Hepatocyte (in vitro differentiated cells): Measurements from ENCODE around the gene MSH5. TPM values are rescaled to one million over a fixed set of nuclear protein-coding genes. Genes with fewer than 3 reads are reported as not detected.
"Not testable (repeated sequence)": the region's sequence is repeated elsewhere in the genome, so short reads cannot be mapped to it uniquely, and the experiment has no call there.

Experiments
- DNase-seq: peaks from one replicate; pipeline ENCODE4 v3.0.0-alpha.2; 2016; ENCODE audit warnings: low spot score
- H2AFZ ChIP-seq: fragments of 200-600 bp; sonication (generic); 2 replicates; pipeline ENCODE4 v1.6.0; 2016; ENCODE audit warnings: antibody characterized with exemption, mild to moderate bottlenecking
- H3K27ac ChIP-seq: fragments of 200-600 bp; sonication (generic); 2 replicates; pipeline ENCODE4 v1.5.1; 2016; ENCODE audit warnings: mild to moderate bottlenecking
- H3K27me3 ChIP-seq: fragments of 200-600 bp; sonication (generic); 2 replicates; pipeline ENCODE4 v1.6.1; 2016
- H3K36me3 ChIP-seq: fragments of 200-600 bp; sonication (generic); replicated peaks from 2 replicates; pipeline ENCODE4 v1.5.1; 2016; ENCODE audit warnings: low read depth; ENCODE audit not compliant: insufficient read depth
- H3K4me1 ChIP-seq: fragments of 200-600 bp; sonication (generic); 2 replicates; pipeline ENCODE4 v1.5.1; 2016; ENCODE audit warnings: mild to moderate bottlenecking, moderate library complexity; ENCODE audit not compliant: insufficient read depth
- H3K4me2 ChIP-seq: fragments of 200-600 bp; sonication (generic); 2 replicates; pipeline ENCODE4 v1.6.0; 2016
- H3K4me3 ChIP-seq: fragments of 200-600 bp; sonication (generic); 2 replicates; pipeline ENCODE4 v1.5.1; 2016; ENCODE audit warnings: mild to moderate bottlenecking
- H3K79me2 ChIP-seq: fragments of 200-600 bp; sonication (generic); 2 replicates; pipeline ENCODE4 v1.6.0; 2017; ENCODE audit warnings: mild to moderate bottlenecking
- H3K9me2 ChIP-seq: fragments of 200-600 bp; sonication (generic); replicated peaks from 2 replicates; pipeline ENCODE4 v1.6.0; 2017; ENCODE audit warnings: mild to moderate bottlenecking; ENCODE audit not compliant: insufficient read depth
- H3K9me3 ChIP-seq: fragments of 200-600 bp; sonication (generic); 2 replicates; pipeline ENCODE4 v1.5.1; 2016; ENCODE audit warnings: low read depth, mild to moderate bottlenecking
- H4K20me1 ChIP-seq: fragments of 200-600 bp; sonication (generic); 2 replicates; pipeline ENCODE4 v1.6.0; 2016; ENCODE audit warnings: mild to moderate bottlenecking; ENCODE audit not compliant: insufficient read depth, poor library complexity, severe bottlenecking
- EZH2 ChIP-seq: fragments of 200-600 bp; sonication (generic); IDR thresholded peaks from 2 replicates; pipeline ENCODE4 v1.6.1; 2016; ENCODE audit warnings: antibody characterized with exemption, mild to moderate bottlenecking, borderline replicate concordance
- EZH2phosphoT487 ChIP-seq: fragments of 200-600 bp; sonication (generic); IDR thresholded peaks from one replicate; pipeline ENCODE4 v1.6.1; 2018; ENCODE audit warnings: antibody characterized with exemption, mild to moderate bottlenecking, low read depth, moderate library complexity; ENCODE audit not compliant: unreplicated experiment, severe bottlenecking
- WGBS: methylation state at CpG from one replicate; pipeline ENCODE4 v1.1.6; 2016; ENCODE audit warnings: low lambda C conversion rate; ENCODE audit errors: missing lambda C conversion rate; 5-methylcytosine and 5-hydroxymethylcytosine counted together
- polyA plus RNA-seq: library from polyadenylated mRNA; unstranded; fragments of >200 nt; fragmentation: Nextera tagmentation; extraction: Ambion mirVana; gene quantifications from 2 replicates; pipeline ENCODE4 v1.2.1, GENCODE V29; 2016
- total RNA-seq: library from RNA; depleted of rRNA; stranded (reverse); fragments of >200 nt; gene quantifications from 2 replicates; pipeline ENCODE4 v1.2.3, GENCODE V29; 2014
- TF ChIP-seq, protein P1 (sequence below): fragments of 200-600 bp; sonication (generic); IDR thresholded peaks from 2 replicates; pipeline ENCODE4 v1.5.1; 2016; ENCODE audit warnings: antibody characterized with exemption, mild to moderate bottlenecking; ENCODE audit not compliant: poor library complexity

The MSH5 gene
- total and polyA plus RNA-seq, 2 experiments from 2014 or later = 4.9 to 6.4 TPM

DNA sequence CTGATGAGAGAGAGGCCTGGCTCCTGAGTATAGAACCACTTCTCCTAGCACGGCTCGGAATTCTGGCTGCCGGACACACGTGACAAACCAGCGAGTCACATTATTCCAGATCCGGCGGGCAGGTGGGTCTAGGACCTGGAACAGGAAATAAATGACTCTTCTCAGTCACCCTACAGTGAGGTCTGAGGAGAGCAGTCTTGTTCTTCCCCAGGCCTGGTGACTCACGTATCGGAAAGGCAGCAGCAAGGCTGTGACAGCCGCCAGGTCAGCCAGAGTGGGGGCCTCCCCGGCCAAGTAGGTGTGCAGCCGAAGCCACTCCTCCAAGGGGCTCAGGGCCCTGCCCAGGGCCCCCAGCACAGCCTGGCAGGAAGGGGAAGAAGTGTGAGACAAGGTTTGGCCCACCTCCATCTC, 53.0 kb downstream of the MSH5 start:
- Histone ChIP-seq H3K4me3 (no peak overlapping the region), H3K9me3 (no peaks in the 10 kb centered on the region), H3K36me3 (no peaks in the 10 kb centered on the region), H3K27ac (no peak overlapping the region), H3K4me1 (peaks cover 11% of the 10 kb centered on the region), H4K20me1 (no peaks in the 10 kb centered on the region), H3K4me2 (no peak overlapping the region), H3K79me2 (peaks cover 36% of the 10 kb centered on the region), H3K27me3 (no peaks in the 10 kb centered on the region), H2AFZ (no peak overlapping the region), H3K9me2 (no peaks in the 10 kb centered on the region)
- 85% methylated on average over 12 of the region's 12 CpGs for WGBS
- DNase-seq = no peak
- TF ChIP-seq EZH2 (no peak), EZH2phosphoT487 (no peak)
- TF ChIP-seq, protein P1, sequence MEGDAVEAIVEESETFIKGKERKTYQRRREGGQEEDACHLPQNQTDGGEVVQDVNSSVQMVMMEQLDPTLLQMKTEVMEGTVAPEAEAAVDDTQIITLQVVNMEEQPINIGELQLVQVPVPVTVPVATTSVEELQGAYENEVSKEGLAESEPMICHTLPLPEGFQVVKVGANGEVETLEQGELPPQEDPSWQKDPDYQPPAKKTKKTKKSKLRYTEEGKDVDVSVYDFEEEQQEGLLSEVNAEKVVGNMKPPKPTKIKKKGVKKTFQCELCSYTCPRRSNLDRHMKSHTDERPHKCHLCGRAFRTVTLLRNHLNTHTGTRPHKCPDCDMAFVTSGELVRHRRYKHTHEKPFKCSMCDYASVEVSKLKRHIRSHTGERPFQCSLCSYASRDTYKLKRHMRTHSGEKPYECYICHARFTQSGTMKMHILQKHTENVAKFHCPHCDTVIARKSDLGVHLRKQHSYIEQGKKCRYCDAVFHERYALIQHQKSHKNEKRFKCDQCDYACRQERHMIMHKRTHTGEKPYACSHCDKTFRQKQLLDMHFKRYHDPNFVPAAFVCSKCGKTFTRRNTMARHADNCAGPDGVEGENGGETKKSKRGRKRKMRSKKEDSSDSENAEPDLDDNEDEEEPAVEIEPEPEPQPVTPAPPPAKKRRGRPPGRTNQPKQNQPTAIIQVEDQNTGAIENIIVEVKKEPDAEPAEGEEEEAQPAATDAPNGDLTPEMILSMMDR = no peak

DNA sequence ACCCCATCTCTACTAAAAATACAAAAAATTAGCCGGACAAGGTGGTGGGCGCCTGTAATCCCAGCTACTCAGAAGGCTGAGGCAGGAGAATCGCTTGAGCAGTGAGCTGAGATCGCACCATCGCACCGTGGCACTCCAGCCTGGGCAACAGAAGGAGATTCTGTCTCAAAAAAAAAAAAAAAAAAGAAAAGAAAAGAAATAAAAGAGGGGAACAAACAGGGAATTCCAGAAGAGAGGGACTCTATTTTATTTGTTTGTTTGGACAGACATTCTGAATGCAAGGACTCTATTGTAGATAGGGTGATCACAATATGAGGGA, 54.1 kb downstream of the MSH5 start:
- H3K4me1 ChIP-seq = peaks cover 11% of the 10 kb centered on the region
- not testable (repeated sequence) for DNase-seq, H3K9me2 ChIP-seq, H3K9me3 ChIP-seq, H3K27me3 ChIP-seq, H3K4me3 ChIP-seq, H2AFZ ChIP-seq, H3K36me3 ChIP-seq, H4K20me1 ChIP-seq
- peaks cover 36% of the 10 kb centered on the region for H3K79me2 ChIP-seq
- H3K4me2 ChIP-seq = peak overlapping the region; percentile 96
- H3K27ac ChIP-seq = peak overlapping the region; percentile 93
- 90% methylated on average over 6 of the region's 6 CpGs for WGBS

DNA sequence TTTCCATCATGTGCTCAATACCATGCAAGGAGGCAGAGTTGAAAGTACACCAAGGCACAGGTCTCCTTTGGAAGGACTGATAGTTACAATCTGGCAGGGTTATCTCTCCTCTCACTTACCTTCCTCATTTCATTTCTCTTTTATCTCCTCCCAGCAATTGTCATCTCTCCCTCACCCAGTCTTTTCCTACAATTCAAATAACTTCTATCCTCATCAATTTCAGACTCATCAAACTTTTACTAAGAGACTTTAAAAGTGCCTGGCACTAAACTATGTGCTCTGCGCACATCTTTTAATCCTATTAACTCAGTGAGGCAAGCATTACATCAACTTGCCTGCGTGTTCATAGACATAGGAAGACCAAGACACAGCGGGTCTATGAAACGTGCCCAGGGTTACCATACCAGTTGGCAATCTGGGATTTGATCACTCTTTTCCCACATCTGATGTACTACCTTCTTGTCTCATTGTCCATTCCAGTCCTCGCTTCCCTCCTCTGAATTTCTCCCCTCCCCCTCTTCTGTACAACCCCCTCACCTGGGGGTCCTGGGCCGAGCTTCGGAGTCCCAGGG, 54.6 kb downstream of the MSH5 start:
- H2AFZ ChIP-seq = peak overlapping the region; percentile 57
- peak overlapping the region; percentile 93 for H3K27ac ChIP-seq
- no peak for TF ChIP-seq EZH2
- TF ChIP-seq, protein P1 = no peak
- TF ChIP-seq EZH2phosphoT487 = no peak
- H3K9me2 ChIP-seq = no peaks in the 10 kb centered on the region
- H3K4me3 ChIP-seq = peak overlapping the region; percentile 80
- peak; percentile 42 for DNase-seq
- no peaks in the 10 kb centered on the region for H3K36me3 ChIP-seq
- WGBS = 6% methylated on average over 7 of the region's 7 CpGs
- no peaks in the 10 kb centered on the region for H3K9me3 ChIP-seq
- no peaks in the 10 kb centered on the region for H3K27me3 ChIP-seq
- peak overlapping the region; percentile 96 for H3K4me2 ChIP-seq
- H3K79me2 ChIP-seq = peaks cover 34% of the 10 kb centered on the region
- peaks cover 11% of the 10 kb centered on the region for H3K4me1 ChIP-seq
- H4K20me1 ChIP-seq = no peaks in the 10 kb centered on the region

DNA sequence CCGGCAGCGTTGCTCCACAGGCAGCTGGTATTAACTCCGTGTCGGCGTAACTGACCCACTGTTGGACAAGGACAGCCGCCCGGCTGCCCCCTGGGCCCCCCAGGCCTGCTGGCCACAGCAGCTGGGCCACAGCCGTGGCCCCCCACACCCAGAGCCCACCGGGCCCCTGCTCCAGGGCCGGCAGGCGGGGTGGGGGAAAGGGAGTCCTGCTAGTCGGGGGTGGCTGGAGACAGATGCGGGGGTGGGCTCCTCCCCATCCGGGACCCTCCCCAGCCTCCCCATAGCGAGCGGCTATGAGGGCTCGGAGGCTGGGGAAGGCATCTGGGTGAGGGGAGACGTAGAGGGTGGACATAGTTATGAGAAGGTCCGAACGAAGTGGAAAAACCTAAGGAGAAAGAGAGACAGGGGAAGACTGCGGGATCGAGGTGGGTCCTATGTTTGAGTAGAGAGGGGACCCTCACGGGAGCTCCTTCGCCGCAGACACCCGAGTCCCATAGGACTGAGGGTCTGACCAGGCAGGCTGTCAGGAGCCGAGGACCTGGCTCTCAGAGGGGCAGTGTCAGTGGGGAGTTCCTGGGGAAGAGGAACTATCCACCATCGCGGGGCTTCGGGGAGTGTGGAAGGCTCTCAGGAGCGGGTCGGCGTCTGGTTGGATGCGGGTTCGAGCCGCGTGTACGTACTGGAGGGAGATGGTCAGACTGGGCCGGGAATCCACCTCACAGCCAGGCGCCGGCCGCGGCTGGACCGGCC, 55.2 kb downstream of the MSH5 start:
- no peak for TF ChIP-seq EZH2phosphoT487
- no peak for TF ChIP-seq EZH2
- TF ChIP-seq, protein P1 = no peak
- H3K4me1 ChIP-seq = peaks cover 11% of the 10 kb centered on the region
- no peak for DNase-seq
- H3K9me2 ChIP-seq = no peaks in the 10 kb centered on the region
- no peaks in the 10 kb centered on the region for H4K20me1 ChIP-seq
- under 1% methylated on average over 37 of the region's 44 CpGs for WGBS
- H3K27ac ChIP-seq = peak overlapping the region; percentile 93
- H2AFZ ChIP-seq = peak overlapping the region; percentile 57
- no peaks in the 10 kb centered on the region for H3K36me3 ChIP-seq
- H3K9me3 ChIP-seq = no peaks in the 10 kb centered on the region
- H3K79me2 ChIP-seq = peaks cover 33% of the 10 kb centered on the region
- H3K27me3 ChIP-seq = no peaks in the 10 kb centered on the region
- H3K4me3 ChIP-seq = peak overlapping the region; percentile 80
- peak overlapping the region; percentile 96 for H3K4me2 ChIP-seq
